SH-SY5Y (cell line): ENCODE results near the gene GREB1L.

Experiments used
- GATA2 ChIP-seq: IDR thresholded peaks from 2 replicates; pipeline ENCODE4 v1.6.1; 2011; ENCODE audit warnings: mild to moderate bottlenecking, low read depth, low read length
- GATA3 ChIP-seq: IDR thresholded peaks from 2 replicates; pipeline ENCODE4 v1.6.1; 2011; ENCODE audit warnings: low read depth, mild to moderate bottlenecking, low read length, moderate library complexity

GREB1L gene

DNA sequence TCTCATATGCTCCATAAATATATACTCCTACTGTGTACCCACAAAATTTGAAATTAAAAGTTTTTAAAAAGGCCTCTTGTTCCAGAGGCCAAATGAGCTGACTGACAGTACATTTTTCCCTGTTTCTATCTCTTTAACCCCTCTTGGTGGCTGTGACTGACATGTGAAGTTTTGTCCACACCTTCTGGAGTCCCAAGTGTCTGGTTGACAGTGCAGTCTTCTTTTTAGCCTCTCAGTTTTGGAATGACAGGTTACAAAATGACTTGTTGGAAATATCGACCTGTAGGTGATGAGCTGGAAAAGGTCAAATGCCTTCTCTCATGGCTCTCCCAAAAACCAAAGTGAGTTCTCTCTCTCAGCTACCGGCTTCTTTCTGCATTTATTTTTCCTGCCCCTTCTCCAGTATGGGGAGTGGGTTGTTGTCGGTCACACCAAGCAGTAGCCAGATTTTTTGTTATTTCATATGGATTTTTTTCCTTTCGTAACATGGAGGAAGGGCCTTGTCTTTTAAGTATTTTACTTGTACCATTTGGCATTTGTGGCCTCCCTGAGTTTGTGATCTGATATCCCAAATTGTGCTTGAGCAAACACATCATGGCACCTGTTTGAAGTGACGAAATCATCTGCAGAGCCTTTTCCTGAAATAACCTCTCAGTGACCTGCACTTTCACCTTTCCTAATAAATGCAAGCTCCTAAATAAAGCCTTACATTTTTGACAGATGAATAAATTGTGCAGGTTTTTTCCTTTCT is 214.6 kb downstream of the GREB1L start:
- TF ChIP-seq GATA3 (no peak), GATA2 (no peak)

DNA sequence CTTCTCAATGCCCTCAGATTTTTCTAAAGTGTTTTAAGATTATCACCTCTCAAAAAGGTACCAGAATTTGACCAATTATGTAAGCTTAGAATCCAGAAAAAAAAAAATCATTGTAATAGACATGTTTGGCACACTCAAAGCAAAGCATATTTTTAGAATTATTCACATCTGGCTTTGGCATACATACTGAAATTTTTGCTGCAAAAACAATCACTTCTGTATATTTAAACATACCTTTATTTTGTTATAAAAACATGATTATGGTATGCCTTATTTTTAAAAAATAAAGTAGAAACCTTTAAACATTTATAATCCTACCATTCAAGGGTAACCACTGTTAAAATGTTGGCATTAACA is 215.1 kb downstream of the GREB1L start:
- no peak for TF ChIP-seq GATA2
- TF ChIP-seq GATA3 = no peak

DNA sequence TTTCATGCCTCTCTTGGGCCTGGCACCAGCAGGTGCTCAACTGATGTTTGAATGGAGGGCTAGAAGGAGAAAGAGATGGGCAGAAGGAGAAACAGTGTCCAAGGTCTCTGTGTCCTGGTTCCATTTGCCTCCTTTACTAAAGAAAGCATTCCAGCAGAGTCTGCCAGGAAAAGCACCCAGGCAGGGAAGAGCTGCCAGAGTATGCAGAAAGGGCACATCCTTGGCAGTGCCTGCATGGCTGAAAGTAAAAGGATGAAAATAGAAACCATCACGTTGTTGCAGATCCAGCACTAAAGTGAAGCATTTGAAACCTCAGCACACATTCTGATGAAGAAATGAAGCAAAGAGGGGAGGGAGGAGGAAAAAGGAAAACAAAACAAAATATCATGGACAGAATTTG is 216.3 kb downstream of the GREB1L start:
- no peak for TF ChIP-seq GATA2
- TF ChIP-seq GATA3 = no peak

DNA sequence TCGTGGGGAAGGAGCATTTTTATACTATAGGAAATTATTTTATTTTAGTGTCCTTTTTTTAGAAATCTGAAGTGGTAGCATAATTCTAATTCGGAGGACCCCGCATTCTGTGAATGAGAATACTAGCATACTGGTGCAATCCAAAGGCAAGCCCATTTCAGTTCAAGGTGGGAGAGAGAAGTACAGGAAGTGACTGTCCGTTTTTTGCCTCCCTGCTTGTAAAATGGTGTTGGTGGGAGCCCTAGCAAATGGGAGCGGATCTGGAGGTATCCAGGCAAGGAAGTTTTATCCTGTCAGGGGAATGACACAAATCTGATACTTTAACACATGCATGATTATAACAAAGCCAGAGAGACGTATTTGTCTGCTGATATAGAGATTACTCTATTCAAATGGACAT is 216.8 kb downstream of the GREB1L start:
- TF ChIP-seq GATA2 (no peak), GATA3 (no peak)

DNA sequence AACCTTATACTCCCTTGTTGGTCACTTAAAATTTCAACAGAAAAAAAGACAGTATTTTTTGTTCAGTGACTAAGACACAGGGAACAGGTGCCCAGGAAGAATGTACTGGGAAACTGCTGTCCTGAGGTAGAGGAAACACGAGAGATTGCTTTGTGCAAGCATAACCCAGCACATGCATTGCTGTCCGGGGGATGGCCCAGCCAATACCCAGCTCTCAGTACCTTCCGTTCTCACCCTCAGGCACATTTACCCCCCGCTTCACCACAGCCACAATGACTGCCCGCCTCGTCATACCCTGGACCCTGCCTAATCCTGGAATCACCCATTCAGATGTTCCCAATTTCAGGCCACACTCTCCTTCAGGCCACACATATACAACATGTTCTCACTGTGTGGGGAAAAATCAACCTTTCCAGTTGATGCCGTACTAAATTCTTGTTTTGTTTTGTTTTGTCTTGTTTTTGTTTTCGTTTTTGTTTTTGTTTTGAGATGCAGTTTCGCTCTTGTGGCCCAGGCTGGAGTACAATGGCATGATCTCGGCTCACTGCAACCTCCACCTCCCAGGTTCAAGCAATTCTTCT is 217.8 kb downstream of the GREB1L start:
- no peak for TF ChIP-seq GATA2
- no peak for TF ChIP-seq GATA3

DNA sequence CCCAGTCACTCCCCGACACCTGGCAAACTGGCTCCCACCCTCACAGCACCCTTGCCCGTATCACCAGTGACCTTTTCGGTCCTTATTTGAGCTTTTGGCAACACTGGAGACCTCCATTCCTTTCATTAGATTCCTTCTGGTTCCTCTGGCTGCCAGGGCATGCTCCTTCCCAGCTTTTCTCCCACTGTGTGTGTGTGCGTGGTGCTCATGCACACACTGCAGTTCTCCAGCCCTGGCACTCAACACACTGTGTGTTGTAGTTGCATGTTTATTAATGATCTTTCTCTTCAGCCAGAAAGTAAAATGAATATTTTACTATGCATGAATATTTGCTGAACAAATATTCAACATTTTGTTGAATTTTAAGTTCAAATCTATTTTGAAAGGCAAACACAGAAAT is 219.4 kb downstream of the GREB1L start:
- TF ChIP-seq GATA2 (no peak), GATA3 (no peak)

DNA sequence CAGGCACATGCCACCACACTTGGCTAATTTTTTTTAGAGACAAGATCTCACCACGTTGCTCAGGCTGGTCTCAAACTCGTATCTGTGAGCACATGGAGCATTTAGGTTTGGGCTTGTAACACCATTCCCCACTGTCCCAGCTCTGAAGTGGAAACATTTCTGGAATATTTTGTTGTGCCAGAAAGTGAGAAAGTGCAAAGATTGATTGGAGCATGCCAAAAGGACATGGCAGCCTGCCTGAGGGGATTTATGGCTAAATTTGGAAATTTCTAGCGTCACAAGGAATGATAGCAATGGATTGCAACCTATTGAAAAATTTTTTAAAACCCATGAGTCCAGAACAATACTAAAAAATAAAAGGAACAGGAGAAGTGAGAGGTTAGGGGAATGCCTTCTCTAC is 221.7 kb downstream of the GREB1L start:
- no peak for TF ChIP-seq GATA3
- TF ChIP-seq GATA2 = no peak

DNA sequence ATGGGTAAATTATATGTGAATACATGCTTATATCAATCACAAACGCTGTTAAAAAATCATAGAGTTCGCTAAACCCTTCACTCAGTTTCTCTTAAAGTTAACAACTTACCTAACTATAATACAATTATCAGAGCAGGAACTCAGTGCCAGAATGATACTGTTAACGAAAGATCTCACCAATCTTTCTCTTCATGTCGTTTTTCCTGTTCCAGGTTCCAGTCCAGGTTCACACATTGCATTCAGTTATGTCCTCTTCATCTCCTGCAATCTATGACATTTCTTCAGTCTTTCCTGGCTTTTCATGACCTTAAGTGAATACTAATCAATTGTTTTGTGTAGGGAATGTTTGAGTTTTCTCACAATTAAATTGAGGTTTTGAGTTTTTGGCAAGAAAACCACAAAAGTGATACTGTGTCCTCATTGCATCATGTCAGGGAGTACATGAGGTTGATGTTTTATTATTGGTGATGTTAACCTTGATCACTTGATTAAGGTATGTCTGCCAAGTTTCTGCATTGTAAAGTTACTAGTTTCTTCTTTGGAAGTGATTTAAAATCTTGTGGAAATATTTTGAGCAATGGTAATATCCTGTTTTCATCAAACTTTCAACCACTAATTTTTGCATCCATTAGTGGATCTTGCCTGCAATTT is 226.6 kb downstream of the GREB1L start:
- TF ChIP-seq GATA3 (no peak), GATA2 (no peak)

DNA sequence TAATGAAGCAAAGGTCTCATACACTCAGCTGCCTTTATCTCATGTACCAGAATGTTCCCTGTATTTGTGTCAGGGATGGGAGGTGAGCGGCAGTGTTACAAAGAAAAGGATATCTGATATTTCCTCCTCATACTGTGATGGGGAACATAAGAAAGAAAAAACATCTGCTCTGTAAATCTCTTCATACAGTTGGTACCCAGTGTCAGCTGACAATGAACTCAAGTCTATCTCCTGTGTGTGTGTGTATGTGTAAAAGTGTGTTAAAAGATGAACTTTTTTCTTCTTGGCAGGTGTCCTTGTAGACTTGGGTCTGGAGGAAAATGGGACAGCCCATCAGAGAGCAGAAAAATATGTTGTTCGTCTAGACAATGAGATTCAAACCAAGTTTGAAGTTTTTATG is 230.7 kb downstream of the GREB1L start:
- no peak for TF ChIP-seq GATA2
- no peak for TF ChIP-seq GATA3

DNA sequence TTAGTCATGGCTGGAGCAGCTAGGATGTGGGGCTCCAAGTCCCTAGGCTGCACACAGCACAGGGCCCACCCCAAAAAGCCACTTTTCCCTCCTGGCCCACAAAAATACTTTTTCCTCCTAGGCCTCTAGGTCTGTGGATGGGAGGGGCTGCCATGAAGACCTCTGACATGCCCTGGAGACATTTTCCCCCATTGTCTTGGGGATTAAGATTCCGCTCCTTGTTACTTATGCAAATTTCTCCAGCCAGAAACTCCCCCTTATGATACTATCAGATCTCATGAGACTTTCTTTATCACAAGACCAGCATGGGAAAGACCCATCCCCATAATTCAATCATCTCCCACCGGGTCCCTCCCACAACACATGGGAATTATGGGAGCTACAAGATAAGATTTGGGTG is 232.6 kb downstream of the GREB1L start:
- no peak for TF ChIP-seq GATA3
- TF ChIP-seq GATA2 = no peak

DNA sequence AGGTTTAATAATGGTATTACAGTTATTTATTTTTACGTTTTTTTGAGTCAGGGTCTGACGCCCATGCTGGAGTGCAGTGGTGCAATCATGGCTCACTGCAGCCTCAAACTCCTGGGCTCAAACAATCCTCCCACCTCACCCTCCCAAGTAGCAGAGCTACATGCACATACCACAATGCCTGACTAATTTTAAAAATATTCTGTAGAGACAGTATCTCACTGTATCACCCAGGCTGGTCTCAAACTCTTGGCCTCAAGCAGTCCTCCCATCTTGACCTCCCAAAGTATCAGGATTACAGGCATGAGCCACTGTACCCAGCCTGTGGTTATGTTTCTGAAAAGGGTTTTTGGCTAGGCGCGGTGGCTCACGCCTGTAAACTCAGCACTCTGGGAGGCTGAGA is 237.7 kb downstream of the GREB1L start:
- TF ChIP-seq GATA3 = no peak
- no peak for TF ChIP-seq GATA2

DNA sequence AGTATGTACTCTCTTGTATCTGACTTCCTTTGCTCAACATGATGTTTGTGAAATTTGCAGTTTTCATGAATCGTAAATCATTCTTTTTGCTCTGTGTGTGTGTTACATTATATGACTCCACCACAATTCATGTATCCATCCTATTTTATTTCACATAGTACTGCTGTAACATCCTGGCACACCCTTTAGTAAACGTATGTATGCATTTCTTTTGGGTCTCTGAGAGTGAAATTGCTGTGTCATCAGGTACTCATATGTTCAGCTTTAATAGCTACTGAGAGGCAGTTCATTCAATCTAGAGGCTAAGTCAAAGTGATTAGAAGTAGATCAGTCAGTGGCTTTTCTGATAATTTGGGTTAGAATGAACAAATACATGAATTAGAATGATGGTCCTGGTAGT is 239.7 kb downstream of the GREB1L start:
- TF ChIP-seq GATA2 (no peak), GATA3 (no peak)

DNA sequence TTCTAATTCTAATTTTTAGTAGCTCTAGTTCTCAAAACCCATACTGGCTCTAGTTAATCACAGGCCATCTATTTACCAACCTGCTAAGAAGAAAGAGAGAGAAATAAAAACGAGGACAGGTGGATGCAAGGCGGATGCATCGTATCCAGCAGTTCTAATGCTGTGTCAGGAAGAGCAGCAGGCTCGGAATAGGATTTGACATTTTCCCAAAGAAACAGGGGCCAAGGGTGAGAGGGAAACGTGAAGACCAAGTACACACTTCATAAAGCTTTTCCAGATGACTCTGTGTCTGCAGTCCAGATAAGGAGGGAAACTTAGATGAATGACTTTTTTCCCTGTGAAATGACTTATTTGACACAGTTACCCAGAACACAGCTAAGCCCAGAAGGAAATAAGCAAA is 241.0 kb downstream of the GREB1L start:
- TF ChIP-seq GATA3 (no peak), GATA2 (no peak)

DNA sequence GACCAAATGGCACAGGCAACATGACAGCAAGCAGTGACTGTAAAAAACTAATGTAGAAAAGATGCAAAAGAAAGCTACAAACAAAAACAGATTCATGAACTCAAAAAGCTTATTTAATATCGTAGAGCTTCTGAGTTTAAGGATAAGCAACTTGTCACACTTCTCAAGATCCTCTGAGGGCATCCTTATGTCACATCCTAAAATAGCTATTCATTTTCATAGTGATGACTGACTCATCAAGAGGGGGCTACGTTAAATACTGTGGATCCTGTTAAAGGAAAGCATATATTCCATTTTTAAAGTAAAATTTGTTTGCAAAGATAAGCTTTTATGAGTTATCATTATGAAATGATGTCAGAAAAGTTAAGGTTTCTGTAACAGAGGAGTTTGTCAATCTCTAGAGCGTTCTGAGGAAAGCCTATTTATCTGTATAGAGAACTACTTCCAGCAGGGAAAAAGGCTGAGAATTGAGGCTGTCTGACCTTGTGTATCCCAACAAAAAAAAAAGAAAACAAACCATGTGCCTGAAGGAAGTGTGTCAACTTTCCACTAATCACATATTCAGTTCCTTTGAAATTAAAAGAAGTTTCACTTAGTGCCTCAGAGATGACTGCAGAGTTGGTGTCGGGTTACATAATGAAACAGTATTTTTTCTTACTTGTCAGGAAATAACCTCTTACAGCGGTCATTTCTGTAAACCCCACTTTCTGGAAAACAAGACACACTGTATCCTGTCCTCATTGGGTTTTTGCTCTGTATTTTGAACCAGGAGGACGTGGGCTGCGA is 243.0 kb downstream of the GREB1L start:
- TF ChIP-seq GATA3 = no peak
- no peak for TF ChIP-seq GATA2
